Dermis microvascular lymphatic vessel endothelial cell (primary cell): ENCODE data around the gene AKAP13. TPM values are rescaled to one million over a fixed set of nuclear protein-coding genes. Genes with fewer than 3 reads are reported as not detected.

Experiments
- DNase-seq, 2 donors: peaks; one replicate each; pipeline versions ENCODE4 v3.0.0 to v3.0.0-alpha.2; 2010; ENCODE audit warnings: low read depth in 2 of 2
- total RNA-seq: library from RNA; depleted of rRNA; stranded (reverse); fragments of >200 nt; gene quantifications from 2 replicates; pipeline ENCODE4 v1.2.1, GENCODE V29; 2014

The AKAP13 gene
- total RNA-seq, 1 donor from 2014 or later = 54.7 TPM

GRCh38 chr15:85766001-85766831, 385.8 kb downstream of the AKAP13 start:
- no peak for DNase-seq

DNA sequence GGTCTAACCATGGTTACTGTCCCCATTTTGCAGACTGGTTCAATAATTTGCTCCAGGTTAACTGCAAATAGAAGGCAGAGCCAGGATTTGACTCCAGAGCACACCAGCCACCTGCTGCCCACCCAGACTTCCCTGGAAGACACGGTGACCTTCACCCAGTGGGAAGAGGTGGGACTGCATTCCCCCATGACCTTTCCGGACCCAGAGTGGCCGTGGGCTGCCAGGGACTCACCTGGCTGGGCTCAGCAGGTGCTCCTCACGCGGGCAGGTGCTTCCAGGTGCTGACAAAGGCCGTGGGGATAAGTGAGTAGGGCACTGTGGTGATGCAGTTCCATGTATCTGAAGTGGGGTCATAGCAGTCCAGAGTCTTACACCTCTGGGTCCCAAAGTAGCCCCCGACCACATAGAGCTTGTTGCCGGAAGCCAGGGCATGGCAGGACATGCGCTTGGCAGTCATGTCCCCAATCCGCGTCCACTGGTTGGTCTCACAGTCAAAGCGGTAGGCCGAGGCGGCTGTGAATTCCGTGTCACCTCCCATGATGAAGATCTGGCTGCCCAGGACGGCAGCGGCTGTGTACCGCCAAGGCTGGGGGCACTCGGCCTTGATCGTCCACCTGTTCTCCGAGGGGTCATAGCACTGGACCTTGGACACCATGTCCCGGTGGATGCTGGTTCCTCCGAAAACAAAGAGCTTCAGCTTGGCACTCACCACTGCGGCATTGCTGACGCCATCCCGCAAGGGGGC, 387.6 kb downstream of the AKAP13 start:
- no peak for DNase-seq

- no peak for DNase-seq
Measured at GRCh38 chr15:85768595-85769168, 388.3 kb downstream of the AKAP13 start.

GRCh38 chr15:85769182-85769900, 388.9 kb downstream of the AKAP13 start:
- DNase-seq = no peak

- no peak for DNase-seq
Measured at GRCh38 chr15:85770096-85771041, 390.0 kb downstream of the AKAP13 start.

- no peak for DNase-seq
Measured at GRCh38 chr15:85771271-85771670, 390.9 kb downstream of the AKAP13 start.

DNA sequence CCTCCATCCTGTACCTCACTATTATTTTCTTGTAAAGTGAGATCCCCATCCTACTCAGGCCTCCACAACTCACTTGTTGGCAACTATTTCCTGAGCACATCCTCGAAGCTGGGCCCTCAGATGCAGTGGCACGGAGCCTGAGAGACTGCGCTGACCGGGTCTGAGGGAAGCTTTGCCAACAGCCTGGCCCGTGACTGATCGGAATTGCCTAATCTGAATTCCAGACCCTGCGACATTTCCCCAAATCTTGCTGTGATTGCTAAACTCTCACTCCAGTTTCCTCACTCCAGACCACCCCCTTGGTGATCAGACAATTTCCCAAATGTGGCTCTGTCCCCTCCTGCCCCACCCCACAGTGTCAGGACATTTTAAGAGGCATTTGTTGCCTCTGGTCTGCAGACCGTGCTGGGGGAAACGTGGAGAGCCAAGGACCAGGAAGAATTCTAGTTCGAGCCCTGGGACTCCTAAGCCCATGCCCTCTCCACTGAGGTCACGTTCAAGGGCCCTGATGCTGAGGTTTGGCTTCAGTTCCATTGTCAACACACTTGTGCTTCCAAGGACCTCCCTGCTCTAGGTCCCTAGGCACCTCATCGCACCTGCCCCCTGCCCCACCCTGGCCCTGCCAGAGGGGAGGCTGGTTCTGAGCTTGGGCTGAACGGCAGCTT, 391.5 kb downstream of the AKAP13 start:
- peak in 1 of 2 donors; percentile 39 for DNase-seq

GRCh38 chr15:85772668-85773067, 392.3 kb downstream of the AKAP13 start:
- DNase-seq = peak in 1 of 2 donors; percentile 17

DNA sequence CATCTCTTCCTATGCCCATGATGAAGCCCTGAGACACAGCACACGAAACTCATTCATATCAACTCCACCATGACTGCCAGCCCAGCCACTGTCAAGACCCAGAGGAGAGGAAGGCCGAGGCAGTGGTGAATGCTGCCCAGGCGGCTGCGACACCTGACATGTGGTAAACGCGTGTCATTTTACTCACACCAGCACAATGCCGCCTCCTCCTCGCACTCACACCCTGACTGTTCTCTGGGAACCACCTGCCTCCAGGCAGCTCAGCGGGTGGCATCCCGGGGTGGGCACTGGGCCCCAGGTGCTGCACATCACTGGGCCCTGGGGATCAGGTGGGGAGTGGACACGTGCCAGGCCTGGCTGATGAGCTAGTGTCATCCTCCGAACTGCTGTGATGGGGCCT, 392.8 kb downstream of the AKAP13 start:
- DNase-seq = no peak

GRCh38 chr15:85773970-85774369, 393.6 kb downstream of the AKAP13 start:
- no peak for DNase-seq

DNA sequence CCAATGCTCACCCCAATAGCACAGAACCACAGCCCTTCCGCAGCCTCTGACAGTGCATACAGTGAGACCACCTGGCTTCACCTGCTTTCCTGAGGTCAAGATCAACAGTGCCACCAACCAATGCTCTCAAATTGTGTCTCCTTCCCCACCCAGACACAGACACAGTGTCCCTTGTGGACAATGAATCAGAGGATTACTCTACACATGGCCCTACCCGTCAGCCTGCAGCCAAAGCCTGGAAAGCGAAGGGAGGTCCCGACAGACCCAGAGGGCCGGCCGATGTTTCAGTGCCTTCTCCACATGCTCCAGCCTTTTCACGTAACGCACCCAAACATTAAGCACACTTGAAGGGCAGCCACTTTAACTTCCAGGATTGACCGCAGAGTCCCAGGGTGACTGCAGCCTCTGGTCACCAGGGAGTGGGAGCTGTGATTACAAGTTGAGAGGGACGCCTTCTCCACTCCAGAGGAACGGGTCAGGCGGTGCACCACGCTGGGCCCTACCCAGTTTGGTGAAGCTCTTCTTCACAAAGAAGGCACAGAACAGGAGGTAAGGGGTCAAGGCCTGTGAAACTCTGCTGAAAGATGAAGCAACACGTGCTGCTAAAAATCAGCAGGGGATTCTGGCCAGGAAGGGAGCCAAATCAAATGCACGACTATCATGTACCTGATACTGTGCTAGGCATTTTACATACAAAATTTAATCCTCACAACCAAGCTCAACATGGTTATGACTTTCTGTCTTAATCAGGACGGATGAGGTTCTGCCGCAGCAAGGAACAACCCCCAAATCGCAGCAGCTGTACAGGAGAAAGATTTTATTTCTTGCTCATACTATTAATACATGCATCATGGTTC, 397.1 kb downstream of the AKAP13 start:
- no peak for DNase-seq

GRCh38 chr15:85778107-85778776, 397.8 kb downstream of the AKAP13 start:
- DNase-seq = no peak

DNA sequence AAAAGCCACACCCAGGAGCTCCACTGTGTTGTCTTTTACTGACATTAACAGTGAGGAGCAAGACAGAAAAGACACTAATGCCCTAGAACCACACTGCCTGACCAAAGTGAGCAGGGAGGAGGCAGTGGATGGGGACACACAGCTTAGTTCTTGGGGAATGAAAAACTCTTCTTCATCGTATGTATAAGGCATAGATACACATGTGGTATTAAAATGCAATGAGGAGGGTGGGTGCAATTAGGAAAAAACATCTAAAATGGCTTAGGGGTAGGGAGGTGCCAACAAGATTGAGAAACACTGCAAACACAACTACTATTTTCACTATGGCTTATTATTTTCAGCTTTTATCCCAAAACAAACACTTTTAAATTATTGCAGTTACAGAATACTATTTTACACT, 398.8 kb downstream of the AKAP13 start:
- DNase-seq = no peak

GRCh38 chr15:85780225-85780985, 400.0 kb downstream of the AKAP13 start:
- no peak for DNase-seq

DNA sequence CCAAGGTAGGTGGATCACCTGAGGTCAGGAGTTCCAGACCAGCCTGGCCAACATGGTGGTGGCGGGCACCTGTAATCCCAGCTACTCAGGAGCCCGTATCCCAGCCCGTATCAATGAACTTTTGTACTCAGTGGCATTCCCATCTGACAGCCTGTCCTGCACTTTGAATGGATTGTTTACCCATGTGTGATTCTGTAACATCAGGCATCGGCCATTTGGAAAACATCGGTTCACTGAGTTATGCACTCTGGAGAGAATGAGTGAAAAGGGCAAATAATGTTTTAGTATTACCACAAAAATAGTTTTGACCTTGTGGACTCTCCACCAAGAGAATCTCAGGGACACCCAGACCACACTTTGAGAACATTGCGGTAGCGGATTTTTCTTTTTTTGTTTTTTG, 400.7 kb downstream of the AKAP13 start:
- DNase-seq = no peak

DNA sequence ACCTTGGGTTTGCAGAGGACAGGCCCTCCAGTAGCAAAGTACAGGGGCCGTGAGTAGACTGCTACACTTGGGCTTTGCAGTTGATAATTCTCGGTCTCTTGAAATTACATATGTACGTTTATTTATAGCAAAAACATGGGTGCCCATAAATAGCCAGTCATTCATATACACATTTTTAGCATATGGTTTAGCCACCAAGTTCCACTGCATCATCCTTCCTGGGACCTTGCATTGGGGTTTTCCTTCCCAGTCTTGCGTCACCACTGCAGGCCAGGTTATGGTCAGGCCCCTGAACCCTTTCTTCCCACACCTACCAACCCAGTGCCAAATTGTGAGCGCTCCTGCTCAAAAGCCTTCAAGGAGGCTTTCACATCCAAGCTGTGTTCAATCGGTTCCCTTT, 401.7 kb downstream of the AKAP13 start:
- no peak for DNase-seq

DNA sequence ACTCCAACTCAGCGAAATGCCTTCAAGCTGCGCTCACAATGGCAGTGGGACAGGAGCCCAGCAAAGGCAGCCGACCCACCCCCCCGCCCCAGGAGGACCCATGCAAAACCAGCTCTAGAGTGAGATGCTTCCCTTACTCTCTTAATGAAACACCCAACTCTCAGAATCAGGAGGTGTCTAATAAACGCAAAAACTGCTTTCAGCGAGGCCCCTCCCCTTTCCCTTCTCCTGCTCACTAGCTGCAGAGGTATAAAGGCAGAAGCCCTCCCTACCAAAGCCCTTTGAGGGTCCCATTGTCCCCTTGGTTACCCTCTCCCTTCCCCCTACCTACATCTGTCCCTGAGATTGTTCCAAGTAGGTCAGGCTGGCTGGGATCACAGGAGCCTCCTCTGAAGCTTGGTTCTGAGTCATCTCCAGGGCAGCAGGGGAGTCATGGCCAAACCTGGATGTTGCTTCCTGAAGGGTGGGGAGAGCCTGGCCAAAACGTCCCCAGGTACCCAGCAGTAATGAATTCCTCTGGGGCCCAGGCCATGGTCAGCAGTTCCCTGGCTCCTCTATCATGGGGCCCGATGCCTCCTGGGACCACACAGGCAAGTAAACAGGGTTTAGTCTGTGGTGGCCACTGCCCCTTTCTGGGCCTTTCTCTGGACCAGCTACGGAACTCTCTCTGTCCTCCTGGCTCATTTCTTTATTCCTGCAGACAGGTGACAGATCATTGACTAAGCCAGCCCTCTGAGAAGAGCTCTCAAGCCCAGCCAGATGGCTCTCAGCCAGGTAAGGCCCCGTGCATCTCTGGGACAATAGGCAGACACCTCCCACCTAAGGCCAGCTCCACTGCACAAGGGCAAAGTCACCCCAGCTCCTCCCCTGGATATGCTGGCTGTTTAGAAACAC, 405.7 kb downstream of the AKAP13 start:
- DNase-seq = peak; percentile 31 to 60
